Heart right ventricle (tissue), 16 donors: Measurements from ENCODE around the gene ARL6IP4. TPM values are rescaled to one million over a fixed set of nuclear protein-coding genes. Genes with fewer than 3 reads are reported as not detected.
A peak's percentile ranks its signal among the peaks of the same experiment; 100 is the strongest.

ENCODE experiments used
- ATAC-seq, 8 donors: fragments of 200-7000 bp; cut with Tn5 transposase; one replicate each; pipeline ENCODE4 v1.9.1; 2020; ENCODE audit warnings: mild to moderate bottlenecking in 8 of 8, moderate library complexity in 8 of 8, moderate number of reproducible peaks in 1 of 8
- DNase-seq, 2 donors: peaks; one replicate each; pipeline ENCODE4 v3.0.0-alpha.2; 2020
- H3K27ac ChIP-seq, 10 donors: fragments of 200-600 bp; sonication (generic) in 2 of 10; one replicate each; pipeline versions ENCODE4 v1.5.0 to v1.8.0; 2020 to 2022; ENCODE audit warnings: mild to moderate bottlenecking in 3 of 10
- H3K27me3 ChIP-seq, 7 donors: fragments of 200-600 bp; one replicate each; pipeline ENCODE4 v1.8.0; 2021 to 2022; ENCODE audit warnings: mild to moderate bottlenecking in 2 of 7
- H3K36me3 ChIP-seq, 9 donors: fragments of 200-600 bp; sonication (generic) in 1 of 9; one replicate each; pipeline versions ENCODE4 v1.5.0 to v1.8.0; 2020 to 2022; ENCODE audit warnings: mild to moderate bottlenecking in 2 of 9
- H3K4me1 ChIP-seq, 9 donors: fragments of 200-600 bp; sonication (generic) in 1 of 9; one replicate each; pipeline versions ENCODE4 v1.5.0 to v1.8.0; 2020 to 2022; ENCODE audit warnings: mild to moderate bottlenecking in 4 of 9
- H3K4me3 ChIP-seq, 10 donors: fragments of 200-600 bp; sonication (generic) in 2 of 10; one replicate each; pipeline versions ENCODE4 v1.5.0 to v1.8.0; 2020 to 2022; ENCODE audit warnings: mild to moderate bottlenecking in 7 of 10, moderate library complexity in 2 of 10
- H3K9me3 ChIP-seq, 11 donors: fragments of 200-600 bp in 10 of 11; sonication (generic) in 2 of 11; one replicate each; pipeline versions ENCODE4 v1.5.0 to v1.8.0; 2013 to 2022; ENCODE audit warnings: mild to moderate bottlenecking in 2 of 11, control low read depth in 1 of 11, moderate library complexity in 1 of 11
- CTCF ChIP-seq, 9 donors: fragments of 200-600 bp; sonication (generic) in 2 of 9; IDR thresholded peaks; one replicate each; pipeline versions ENCODE4 v1.5.0 to v1.8.0; 2021 to 2022; ENCODE audit warnings: antibody characterized with exemption in 9 of 9, mild to moderate bottlenecking in 5 of 9, moderate library complexity in 1 of 9
- WGBS, 2 donors: extraction: QIAGEN DNeasy Blood & Tissue Kit; methylation state at CpG; one replicate each; pipeline ENCODE4 v1.1.7; 2013; ENCODE audit warnings: inconsistent platforms in 1 of 2; 5-methylcytosine and 5-hydroxymethylcytosine counted together
- intact Hi-C, 10 donors: fragments of 100-400 bp; cut with DNase I; formaldehyde crosslinking; loops; one replicate each; pipeline versions ENCODE4 v1.11.1 to v1.14.2; 2022
- polyA plus RNA-seq, 2 donors: library from polyadenylated mRNA; stranded (reverse); fragments of 200-250 nt; gene quantifications; one replicate each; pipeline ENCODE4 v1.2.3, GENCODE V29; 2013
- total RNA-seq, 10 donors: library from RNA; stranded (reverse); fragmentation: NEBNext Ultra II Directional in 3 of 10; extraction: Animal tissue kit (Norgen Biotek cat#: 25700) in 3 of 10; gene quantifications; one replicate each; pipeline versions ENCODE4 v1.2.1 to v1.2.4, GENCODE V29; 2021 to 2023
- donor health status: Arrhythmogenic right ventricular cardiomyopathy.
- donor health status: ischemic (EF 13 %, LVEDD 7.1; RV severe dilation, severe dysfunction).
- donor health status: healthy with polysubstance abuse.
- donor health status: DM: no; HTN: yes; CAD: no.
- donor health status: DM: no; HTN: no; CAD: no.
- donor health status: ischemic (EF 25% LVEDD 6.9; RV normal size, moderate dysfunction).
- donor health status: ischemic (EF 25% LVEDD 5.7; RV mildly dilated, moderate dysfunction).
- donor health status: healthy.
- donor health status: DM: yes; HTN: yes; CAD: no.
- donor health status: Ischemic cardiomyopathy.
- donor health status: ischemic (EF 35%, LVEDD 5.7; RV mildly dilated, moderate dysfunction).
- donor health status: nonischemic (EF 11% LVEDD 7.7; RV severe dilation, severe dysfunction).
- donor health status: DM: yes; HTN: yes; CAD: no.
- donor health status: PGD.
- donor health status: ischemic (EF 29% LVEDD 5.4; RV normal size, mild dysfunction).
- donor health status: nonischemic (EF 23%, LVEDD 6.1; RV moderate dilation, normal function).

The ARL6IP4 gene
- total and polyA plus RNA-seq, 12 donors = 125 to 319 (median 145) TPM

- intact Hi-C loops = loop anchor here in 1 of 10 donors (10.0 kb wide), 1 partner anchor 165 kb away; no protein-coding TSS in a partner anchor
- no peak for TF ChIP-seq CTCF (IDR thresholded peaks at IDR 0.05)
- Histone ChIP-seq H3K27ac (peak overlapping the region in 2 of 10 donors; percentile 62 to 78), H3K4me1 (peaks cover 4 to 48% (median 32%) of the 10 kb centered on the region in 9 donors), H3K36me3 (peaks cover 0 to 38% (median 5%) of the 10 kb centered on the region in 9 donors), H3K4me3 (no peak overlapping the region), H3K27me3 (no peaks in the 10 kb centered on the region), H3K9me3 (no peaks in the 10 kb centered on the region)
- 95 to 96% methylated on average over 33 to 35 of the region's 35 CpGs for WGBS, 2 donors
- DNase-seq = no peak
- ATAC-seq = no peak
These were observed 20.8 kb upstream of the ARL6IP4 start for GRCh38 chr12:122959566-122960192.

- TF ChIP-seq CTCF (IDR thresholded peaks at IDR 0.05) = no peak
- H3K27ac ChIP-seq = no peak overlapping the region
- H3K4me3 ChIP-seq = no peak overlapping the region
- intact Hi-C loops = no loop called here
- no peaks in the 10 kb centered on the region for H3K9me3 ChIP-seq
- WGBS, 2 donors = 97% methylated on average over 8 of the region's 8 CpGs
- H3K36me3 ChIP-seq = peaks cover 0 to 38% (median 5%) of the 10 kb centered on the region in 9 donors
- ATAC-seq (no peak), DNase-seq (no peak)
- peaks cover 4 to 53% (median 37%) of the 10 kb centered on the region in 9 donors for H3K4me1 ChIP-seq
- H3K27me3 ChIP-seq = no peaks in the 10 kb centered on the region
These were observed 20.3 kb upstream of the ARL6IP4 start for GRCh38 chr12:122960193-122960569.

GRCh38 chr12:122961531-122962329 is 18.8 kb upstream of the ARL6IP4 start:
- H3K27me3 ChIP-seq = no peaks in the 10 kb centered on the region
- ATAC-seq = peak in 2 of 8 donors; percentile 2 to 25
- no peak for TF ChIP-seq CTCF (IDR thresholded peaks at IDR 0.05)
- intact Hi-C loops = no loop called here
- no peaks in the 10 kb centered on the region for H3K9me3 ChIP-seq
- no peak for DNase-seq
- no peak overlapping the region for H3K4me3 ChIP-seq
- H3K27ac ChIP-seq = peak overlapping the region in 4 of 10 donors; percentile 35 to 57 (median 46)
- 71 to 76% methylated on average over 10 of the region's 10 CpGs for WGBS, 2 donors
- peaks cover 11 to 67% (median 49%) of the 10 kb centered on the region in 9 donors for H3K4me1 ChIP-seq
- H3K36me3 ChIP-seq = peaks cover 0 to 33% (median 5%) of the 10 kb centered on the region in 9 donors

GRCh38 chr12:122963941-122964265 is 16.6 kb upstream of the ARL6IP4 start:
- intact Hi-C loops = no loop called here
- H3K27me3 ChIP-seq = no peaks in the 10 kb centered on the region
- ATAC-seq (peak in 4 of 8 donors; percentile 7 to 27 (median 12)), DNase-seq (peak; percentile 37 to 66)
- no peak for TF ChIP-seq CTCF (IDR thresholded peaks at IDR 0.05)
- peaks cover 0 to 17% (median 5%) of the 10 kb centered on the region in 9 donors for H3K36me3 ChIP-seq
- no peaks in the 10 kb centered on the region for H3K9me3 ChIP-seq
- H3K4me3 ChIP-seq = peak overlapping the region in 1 of 10 donors; percentile 19
- H3K27ac ChIP-seq = peak overlapping the region in 2 of 10 donors; percentile 5 to 10
- H3K4me1 ChIP-seq = peaks cover 11 to 57% (median 38%) of the 10 kb centered on the region in 9 donors
- 18 to 45% methylated on average over 8 of the region's 8 CpGs for WGBS, 2 donors
